HG03575 (cell line): Measurements from ENCODE around the gene NT5C3B.
"Not testable (repeated sequence)": the region's sequence is repeated elsewhere in the genome, so short reads cannot be mapped to it uniquely, and the experiment has no call there.

ENCODE experiments used
- ATAC-seq: cut with Tn5 transposase; IDR thresholded peaks from one replicate; pipeline ENCODE4 v1.9.1; 2021; ENCODE audit not compliant: unreplicated experiment, insufficient number of reproducible peaks, low FRiP score; ENCODE audit errors: extremely low read depth

NT5C3B gene

GRCh38 chr17:41848788-41849187, 12.8 kb upstream of the NT5C3B start:
- no peak for ATAC-seq

DNA sequence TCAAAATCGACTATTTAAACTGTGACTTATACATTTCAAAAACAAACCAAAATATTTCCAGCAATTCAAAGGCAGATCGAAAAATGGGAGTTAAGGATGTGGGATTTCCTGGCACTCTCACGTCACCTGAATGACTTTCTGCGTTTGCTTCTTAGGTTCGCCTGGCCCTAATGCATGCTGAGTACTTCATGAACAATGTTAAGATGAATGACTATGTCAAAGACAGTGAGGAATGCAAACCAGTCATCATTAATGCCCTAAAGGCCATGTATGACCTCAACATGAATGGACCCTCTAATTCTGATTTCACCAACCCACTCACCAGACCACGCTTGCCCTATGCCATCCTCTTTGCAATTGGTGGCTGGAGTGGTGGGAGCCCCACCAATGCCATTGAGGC, 8.9 kb upstream of the NT5C3B start:
- no peak for ATAC-seq

DNA sequence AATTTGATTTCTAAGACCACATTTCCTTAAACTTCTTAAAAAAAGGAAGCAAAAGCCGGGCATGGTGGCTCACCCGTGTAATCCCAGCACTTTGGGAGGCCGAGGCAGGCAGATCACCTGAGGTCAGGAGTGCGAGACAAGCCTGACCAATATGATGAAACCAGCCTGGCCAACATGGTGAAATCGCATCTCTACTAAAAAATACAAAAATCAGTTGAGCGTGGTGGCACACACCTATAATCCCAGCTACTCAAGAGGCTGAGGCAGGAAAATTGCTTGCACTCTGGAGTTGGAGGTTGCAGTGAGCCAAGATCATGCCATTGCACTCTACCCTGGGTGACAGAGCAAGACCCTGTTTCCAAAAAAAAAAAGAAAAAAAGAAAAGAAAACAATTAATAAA, 4.7 kb upstream of the NT5C3B start:
- ATAC-seq = not testable (repeated sequence)

DNA sequence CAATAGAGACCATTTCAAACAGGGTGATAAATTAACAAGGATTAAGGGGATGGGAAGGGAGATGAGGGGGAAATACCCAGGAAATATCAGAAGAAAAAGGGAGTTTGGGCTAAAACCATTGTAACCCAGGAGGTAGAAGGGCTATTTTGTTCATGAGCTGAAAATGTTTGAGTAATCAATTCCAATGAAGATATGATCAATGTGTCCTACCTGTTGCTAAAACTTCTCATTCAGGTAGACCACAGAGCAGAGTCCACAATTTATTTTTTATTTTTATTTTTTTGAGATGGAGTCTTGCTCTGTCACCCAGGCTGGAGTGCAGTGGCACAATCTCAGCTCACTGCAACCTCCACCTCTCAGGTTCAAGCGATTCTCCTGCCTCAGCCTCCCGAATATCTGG, 3.4 kb upstream of the NT5C3B start:
- ATAC-seq = not testable (repeated sequence)

GRCh38 chr17:41837761-41838538, 1.9 kb upstream of the NT5C3B start, which contains the start of gene KLHL10:
Gene KLHL10 (plus strand): TSS chr17:41837825. CDS start chr17:41837933, 108 bp downstream.
- no peak for ATAC-seq

- no peak for ATAC-seq
Observed at GRCh38 chr17:41836550-41837196, 641 bp upstream of the NT5C3B start.

GRCh38 chr17:41835214-41835799, 725 bp downstream of the NT5C3B start:
- no peak for ATAC-seq

GRCh38 chr17:41829961-41830360, 6.1 kb downstream of the NT5C3B start:
- not testable (repeated sequence) for ATAC-seq

DNA sequence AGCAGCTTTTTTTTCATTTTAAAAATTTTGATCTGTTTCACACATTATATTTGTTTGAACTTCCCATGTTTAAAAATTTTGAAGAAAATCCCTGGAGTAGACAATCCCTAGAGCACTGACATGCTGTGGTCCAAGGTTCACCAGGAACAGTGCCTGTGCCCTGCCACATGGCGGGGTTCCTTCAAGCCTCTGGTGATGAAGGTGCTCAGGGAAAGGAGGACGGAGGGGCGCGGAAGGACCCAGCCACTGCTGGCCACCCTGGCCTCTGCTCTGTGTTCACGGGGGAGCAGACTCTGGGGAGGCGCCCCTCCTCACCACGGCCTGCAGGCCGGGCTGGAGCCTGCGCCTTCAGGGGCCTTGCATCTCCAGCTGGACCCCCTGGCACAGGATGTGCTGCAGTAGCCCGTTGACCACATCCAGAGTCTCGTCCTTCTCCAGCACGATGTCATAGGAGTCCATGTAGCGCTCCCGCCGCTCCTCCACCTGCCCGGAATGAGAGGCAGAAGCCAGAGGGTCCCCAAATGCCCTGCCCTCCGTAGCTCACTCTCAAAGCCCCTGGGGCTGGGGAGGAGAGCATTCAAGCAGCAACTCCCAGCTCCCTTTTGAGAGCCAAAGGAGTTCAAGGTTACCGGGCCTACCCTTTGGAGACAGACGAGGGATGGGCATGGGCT, 10.7 kb downstream of the NT5C3B start:
- ATAC-seq = no peak

- ATAC-seq = no peak
Observed at GRCh38 chr17:41824086-41824485, 11.9 kb downstream of the NT5C3B start.

DNA sequence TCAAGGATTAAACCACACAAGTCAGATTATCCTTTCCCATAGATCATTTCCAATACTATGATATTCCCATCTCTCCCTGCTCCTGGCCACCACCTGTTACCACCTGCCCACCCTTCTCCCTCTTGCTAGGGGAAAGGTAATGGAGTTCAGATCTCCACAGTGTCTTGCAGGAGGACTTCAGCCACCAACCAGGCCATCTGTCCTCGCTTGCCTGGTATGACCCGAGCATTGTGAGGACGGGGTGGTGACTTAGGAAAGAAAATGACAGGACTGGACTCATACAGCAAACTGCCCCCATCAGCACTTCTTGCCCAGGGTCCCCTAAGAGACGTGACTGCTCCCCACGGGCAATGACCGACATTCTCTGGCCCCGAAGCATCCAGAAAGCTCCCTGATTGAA, 12.5 kb downstream of the NT5C3B start:
- ATAC-seq = no peak

DNA sequence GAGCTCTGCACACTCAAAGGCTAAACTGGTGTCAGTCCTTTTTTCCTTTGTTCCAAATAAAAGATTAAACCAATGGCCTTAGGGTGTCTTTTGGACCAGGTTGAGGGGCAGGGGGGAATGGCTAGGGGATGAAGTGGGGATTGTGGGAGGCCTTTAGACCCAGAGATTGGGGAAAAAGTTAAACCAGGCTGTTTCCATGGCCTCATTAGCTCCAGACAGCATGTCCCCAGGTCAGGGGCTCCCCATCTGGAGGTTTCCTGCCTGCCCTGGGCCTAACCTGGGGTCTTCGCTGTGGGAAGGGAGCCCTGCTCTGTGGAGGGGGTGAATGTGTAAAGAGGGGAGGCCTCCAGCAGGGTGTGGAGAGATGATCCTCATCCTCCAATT, 12.9 kb downstream of the NT5C3B start:
- no peak for ATAC-seq

- no peak for ATAC-seq
Observed at GRCh38 chr17:41822216-41823140, 13.6 kb downstream of the NT5C3B start.

GRCh38 chr17:41821776-41822175, 14.3 kb downstream of the NT5C3B start:
- ATAC-seq = no peak

DNA sequence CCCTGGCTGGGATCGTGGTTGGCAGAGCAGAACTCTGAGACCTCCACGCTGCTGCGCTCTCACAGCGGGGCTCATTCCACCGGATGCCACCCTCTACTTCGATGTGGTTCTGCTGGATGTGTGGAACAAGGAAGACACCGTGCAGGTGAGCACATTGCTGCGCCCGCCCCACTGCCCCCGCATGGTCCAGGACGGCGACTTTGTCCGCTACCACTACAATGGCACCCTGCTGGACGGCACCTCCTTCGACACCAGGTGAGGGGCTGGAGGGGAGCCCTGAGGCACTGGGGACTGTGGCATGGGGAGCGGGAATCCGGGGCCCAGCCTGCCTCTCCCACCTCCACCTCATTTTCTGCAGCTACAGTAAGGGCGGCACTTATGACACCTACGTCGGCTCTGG, 18.0 kb downstream of the NT5C3B start:
- ATAC-seq = no peak

DNA sequence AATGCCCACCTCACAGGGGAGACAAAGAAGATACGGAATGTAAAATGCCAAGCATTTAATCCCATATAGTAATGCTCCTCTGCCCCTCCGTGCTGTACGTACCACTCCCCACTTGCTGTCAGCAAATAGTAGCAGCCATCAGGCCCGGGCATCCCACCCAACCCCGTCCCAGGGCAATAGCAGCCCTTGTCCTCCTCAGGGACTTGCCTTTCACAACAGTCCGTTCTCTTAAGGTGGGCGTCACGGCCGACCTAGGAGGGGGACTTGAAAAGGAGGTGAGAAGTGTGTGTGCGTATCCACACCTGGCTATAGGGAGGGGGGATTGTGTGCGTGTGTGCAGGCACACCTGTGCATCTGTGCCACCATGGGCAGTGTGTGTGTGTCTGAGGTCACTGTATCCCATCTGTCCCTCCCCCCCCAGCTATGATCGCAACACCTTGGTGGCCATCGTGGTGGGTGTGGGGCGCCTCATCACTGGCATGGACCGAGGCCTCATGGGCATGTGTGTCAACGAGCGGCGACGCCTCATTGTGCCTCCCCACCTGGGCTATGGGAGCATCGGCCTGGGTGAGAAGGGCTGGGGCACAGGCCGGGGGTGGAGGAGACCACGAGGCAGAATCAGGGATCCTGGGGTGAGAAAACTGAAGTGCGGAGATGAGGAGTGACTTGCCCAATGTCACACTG, 19.3 kb downstream of the NT5C3B start:
- ATAC-seq = no peak

DNA sequence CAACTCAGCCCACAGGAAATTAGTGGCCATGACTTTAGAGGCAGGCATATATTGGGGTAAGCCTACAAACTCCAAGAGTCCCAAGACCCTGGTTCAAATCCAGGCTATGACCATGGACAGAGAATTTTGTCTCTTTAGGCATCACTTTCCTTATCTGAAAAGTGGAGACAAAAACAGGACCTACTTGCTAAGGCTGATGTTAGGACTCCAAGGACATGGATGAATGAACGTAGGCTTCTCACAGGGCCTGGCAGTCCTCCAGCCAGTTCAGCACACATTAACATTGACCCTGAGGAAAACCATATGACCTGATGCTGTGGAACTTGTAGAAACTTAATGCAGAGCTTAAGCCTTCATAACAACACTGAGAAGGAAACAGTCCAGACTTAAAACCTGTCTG, 21.8 kb downstream of the NT5C3B start:
- ATAC-seq = no peak

DNA sequence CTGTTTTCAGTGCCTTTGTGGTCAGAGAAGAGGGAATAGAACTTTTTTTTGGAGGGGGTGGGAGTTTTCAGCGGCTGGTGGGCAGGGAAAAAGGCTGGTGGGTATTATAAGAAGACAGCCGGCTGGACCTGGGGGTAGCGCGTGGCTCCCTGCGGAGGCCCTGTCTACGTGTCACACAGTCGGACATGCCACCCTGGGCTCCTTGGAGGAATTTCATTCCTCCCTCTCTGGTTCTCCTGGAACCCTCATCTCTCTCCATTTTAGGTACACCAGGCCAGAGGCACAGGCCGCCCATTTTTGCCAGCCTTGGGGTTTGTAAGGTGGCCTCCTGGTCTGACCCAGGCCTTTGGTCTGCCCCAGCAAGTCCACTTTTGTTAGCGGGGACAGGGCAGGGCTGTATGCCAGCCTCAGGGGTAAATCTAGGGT, 22.3 kb downstream of the NT5C3B start:
- no peak for ATAC-seq
